ENCODE results near the gene RHBG.

The RHBG gene

DNA sequence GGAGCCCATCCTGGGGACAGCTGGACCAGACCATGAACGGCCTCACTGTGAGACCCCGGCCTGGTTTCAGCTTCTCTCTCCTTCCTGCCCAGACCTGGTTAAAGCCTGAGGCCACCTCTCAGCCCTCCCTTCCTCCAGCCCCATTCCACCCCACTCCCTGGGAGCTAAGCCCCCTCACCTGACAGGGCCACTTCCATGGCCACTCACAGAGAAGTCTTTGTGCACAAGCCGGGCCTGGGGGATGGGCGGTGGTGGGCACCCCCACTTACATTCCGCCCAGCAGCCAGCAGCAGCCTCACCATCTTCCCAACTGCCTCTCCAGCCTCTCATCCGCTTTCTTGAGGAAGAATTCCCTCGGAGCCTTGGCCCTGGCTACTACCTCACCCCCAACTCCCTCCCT is 40.4 kb downstream of the RHBG start:
- no peak for DNase-seq

DNA sequence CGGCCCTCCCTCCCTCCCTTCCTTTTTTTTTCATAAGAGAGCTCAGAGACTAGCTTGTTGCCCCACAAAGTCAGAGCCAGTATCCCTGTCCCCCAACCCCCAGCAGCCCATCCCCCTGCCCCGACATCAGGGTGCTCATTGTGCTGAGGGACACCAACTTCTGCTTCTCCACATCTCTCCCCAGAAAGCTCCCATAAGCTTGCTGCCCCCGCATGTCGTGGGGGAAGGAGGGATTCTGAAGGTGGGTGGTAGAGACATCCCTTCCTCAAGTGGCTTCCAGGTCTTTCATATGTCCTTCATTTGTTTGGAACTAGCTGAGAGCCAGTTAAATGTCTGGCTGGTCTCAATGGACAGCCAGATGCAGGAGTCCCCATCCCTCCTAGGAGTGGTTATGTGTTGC is 41.2 kb downstream of the RHBG start:
- DNase-seq, result no peak

DNA sequence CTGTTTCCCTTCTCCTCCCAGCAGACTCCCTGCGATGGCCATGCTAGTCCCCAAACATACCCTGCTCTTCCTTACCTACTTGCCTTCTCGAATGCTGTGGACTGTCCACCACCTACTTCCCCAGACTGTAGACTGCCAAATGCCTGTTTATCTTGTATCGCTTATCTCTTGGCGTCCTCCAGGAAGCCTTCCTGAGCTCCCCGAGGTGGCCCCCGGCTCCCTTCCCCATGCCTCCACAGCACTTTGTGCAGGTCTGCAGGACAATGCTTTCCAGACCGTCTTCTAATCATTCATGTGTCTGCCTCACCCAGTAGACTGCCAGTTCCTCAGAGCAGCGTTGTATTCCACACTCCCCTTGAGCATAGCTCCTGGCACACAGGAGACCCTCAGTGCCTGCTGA is 41.7 kb downstream of the RHBG start:
- DNase-seq, result no peak

DNA sequence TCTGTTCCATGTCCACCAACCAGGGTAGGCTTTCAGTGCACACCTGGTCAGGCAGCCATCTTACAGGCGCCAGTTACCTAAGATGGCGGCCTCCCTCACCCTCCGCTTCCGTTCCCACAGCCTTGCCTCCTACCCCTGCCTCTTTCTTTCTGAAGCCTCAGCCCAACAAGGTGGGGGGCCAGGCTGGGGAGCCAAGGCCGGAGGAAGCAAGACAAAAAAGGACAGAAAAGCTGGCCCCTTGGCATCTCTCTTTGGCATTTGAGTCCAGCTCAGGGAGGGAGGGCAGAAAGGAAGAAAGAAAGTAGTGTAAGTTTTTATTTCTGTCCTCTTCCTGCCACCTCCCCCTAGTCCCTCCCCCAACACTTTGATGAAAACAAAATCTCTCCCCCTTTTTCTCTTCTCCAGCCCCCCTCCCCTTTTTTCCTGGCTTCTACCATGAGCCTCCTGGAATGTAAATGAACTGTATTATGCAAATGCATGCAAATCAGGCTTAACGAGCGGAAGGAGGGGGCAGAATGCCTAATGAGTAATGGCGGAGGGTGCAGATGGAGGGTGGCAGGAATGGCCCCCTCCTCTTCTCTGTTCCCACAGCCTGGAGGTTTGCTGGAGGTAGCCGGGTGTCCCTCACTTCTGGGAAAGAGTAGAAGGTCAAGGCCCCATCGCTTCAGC is 43.8 kb downstream of the RHBG start:
- DNase-seq, result no peak

DNA sequence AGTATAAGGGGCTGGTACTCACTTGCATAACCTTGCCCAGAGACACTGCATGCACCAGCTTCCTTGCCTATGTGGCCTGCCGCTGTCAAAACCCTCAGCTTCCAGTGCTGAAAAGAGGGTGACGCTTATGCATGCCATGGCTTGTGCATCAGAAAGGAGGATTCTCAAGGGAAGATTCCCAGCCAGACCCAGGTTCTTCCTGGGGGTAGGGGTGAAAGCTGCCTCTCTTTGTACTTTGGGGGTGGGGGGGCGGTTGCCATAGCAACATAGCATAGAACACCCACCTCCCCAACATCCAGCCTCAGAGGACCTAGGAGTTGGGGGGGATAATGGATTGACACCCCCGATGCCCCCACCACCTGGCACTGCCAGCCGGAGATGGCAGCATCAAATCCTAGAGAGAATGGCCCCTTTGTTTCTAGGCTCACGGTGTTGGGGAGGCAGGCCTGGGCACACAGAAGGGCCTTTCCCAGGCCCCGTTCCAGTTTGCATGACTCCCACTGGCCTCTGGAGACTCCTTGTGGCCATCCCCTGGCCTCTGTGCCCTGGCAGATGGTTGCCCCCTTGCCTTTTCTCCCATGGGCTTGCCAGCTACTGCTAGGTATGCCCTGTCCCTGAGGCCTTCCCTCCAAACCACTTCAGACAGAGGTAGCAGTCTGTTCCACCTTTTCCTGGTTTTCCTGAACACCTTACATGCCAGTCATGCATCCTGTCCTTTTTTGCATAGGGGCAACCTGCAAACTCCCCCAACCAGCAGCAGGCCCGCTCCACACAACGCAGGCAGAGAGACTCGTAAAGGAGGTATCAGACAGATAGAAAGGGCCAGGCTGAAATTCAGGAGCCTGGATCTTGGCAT is 44.6 kb downstream of the RHBG start:
- no peak for DNase-seq

DNA sequence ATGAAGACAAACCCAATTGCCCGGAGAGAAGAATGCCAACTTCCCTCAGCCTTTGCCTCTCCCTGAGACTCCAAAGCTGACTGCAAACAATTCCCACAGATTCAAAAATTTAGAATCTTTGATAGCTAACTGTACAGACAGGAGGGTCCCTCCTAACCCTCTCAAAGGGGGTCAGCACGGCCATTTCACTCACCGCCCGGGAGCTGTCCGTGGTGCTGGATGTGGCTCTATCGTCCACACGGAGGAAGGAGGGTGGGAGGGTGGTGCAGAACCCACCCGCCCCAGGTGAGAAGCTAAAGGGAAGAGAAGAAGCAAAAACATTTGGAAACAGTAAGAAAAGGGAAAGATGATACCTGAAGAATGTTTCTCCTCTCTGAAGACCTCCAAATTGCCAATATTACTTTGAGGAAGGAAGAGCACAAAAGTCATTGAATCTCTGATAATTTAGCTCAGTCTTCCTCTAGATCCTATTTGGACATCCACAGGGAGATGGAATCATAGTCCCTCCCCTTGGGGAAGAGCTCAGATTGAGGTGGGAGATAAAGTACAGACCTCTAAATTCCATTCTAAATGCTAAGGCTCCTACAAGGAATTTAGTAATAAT is 45.6 kb downstream of the RHBG start:
- DNase-seq, result no peak

DNA sequence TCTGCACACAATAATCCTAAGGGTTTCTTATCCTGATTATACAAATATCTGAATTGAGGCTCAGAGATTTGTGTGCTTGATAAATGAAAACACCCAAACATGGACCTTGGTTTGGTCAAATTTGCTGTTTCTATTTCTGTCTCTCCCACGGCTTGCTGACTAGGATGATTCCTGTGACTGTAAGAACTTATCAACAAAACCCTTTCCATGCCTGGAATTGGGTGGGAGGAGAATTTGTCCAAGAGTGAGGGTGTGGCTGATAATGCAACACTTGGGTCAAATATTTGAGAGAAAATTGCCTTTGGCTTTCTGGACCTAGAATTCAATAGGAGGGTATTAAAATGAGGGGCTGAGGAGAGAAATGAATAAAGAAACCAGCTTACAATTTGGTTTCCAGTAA is 48.0 kb downstream of the RHBG start:
- DNase-seq, result no peak

DNA sequence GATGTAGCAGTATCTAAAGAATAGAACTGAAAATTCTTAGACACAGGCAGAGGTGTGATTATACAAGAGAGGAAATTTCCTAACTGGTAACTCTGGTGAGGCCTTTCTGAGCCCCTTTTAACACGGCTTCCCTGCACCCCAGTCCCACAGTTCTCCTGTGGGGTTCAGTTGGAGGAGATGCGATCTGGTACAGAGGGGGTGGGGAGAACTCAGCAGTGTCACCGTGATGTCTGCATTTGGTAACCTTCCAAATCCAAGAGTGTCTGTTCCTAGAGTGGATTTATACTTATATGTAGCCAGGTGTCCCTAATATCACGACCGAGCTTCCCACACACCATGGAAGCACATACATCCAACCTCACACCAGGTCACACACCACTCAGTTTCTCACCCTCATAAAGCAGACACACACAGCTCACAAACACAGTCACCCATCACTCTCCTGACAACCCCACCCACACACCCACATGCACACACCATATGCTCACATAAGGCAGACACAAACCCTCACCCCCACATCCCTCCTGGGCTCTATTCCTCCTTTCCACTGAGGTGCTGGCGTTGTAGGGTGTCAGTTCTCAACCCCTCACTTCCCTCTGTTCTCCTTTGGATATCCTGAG is 48.5 kb downstream of the RHBG start:
- DNase-seq, result no peak

DNA sequence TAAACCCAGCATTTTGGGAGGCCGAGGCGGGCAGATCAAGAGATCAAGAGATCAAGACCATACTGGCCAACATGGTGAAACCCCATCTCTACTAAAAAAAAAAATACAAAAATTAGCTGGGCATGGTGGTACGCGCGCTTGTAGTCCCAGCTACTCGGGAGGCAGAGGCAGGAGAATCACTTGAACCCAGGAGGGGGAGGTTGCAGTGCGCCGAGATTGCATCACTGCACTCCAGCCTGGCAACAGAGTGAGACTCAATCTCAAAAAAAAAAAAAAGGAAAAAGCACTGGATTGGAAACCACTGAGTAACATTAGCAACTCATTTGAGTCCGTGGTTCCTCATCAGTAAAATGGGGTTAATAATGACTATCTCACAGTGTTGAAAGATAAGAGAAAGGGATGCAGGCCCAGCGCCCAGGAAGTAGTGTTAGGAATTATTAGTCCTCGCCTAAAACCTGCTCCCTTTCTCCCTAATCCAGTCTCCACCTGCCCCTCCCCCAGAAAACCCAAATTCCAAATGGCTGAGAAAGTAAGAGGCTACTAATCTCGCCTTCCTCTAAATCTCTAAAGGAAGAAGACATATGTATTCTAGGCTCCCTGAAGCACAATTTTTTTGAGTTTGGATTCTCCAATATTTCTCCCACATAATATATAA is 49.5 kb downstream of the RHBG start:
- DNase-seq, result no peak

DNA sequence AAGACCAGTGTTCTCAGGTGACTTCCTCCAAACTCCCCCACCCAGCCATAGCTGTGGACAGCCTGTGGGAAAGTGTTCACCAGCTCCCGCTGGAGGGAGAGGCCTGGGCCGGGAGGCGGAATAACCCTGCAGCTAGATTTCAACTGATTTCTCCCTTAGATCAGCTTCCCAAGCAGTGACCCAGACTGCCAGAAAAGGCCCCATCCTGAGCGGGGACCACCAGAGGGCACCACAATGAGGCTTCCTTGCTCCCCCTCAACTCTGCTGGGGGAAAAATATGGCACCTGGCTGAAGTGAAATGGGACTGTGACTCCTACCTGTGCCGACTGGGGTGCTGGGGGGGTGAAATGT is 50.8 kb downstream of the RHBG start:
- DNase-seq, result no peak

DNA sequence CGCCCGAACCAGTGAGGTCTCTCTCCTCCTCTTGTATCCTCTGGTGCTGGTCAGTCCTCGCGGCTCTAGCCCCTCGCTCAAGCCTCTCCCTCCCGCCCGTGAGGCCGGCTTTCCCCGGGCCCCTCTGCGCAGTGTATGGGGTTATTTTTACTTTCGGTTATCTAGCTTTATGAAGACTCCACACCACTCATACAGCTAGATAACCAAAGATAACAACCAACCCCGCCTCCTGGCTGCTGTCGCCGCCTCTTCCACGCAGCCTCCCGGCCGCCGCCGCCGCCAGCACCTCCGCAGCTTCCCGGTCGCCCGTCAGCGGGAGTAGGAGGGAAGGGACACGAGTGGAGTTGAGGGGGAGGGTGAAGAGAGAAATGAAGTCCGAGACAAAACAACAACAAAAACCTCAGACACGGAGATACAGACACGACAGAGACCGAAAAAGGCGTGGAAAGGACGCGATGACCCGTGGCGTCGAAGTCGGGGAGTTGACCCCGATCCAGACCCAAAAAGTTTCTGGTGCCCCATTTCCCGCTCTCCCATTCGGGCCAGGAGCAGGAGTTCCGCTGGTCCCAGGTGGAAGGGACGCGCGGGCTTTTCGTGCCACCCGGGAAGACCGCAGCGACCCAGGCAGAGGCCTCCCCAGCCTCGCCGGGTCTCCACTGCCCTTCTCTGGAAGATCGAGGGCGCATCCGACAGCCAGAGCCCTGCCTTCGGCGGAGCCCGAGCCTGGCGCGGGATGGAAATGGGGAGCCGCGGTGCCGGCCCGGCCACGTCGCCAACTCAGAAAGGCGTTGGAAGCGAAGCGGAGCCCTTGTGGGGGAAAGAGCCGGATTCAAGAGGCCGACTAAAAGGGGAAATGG is 51.4 kb downstream of the RHBG start:
- DNase-seq, result peak; percentile 60

DNA sequence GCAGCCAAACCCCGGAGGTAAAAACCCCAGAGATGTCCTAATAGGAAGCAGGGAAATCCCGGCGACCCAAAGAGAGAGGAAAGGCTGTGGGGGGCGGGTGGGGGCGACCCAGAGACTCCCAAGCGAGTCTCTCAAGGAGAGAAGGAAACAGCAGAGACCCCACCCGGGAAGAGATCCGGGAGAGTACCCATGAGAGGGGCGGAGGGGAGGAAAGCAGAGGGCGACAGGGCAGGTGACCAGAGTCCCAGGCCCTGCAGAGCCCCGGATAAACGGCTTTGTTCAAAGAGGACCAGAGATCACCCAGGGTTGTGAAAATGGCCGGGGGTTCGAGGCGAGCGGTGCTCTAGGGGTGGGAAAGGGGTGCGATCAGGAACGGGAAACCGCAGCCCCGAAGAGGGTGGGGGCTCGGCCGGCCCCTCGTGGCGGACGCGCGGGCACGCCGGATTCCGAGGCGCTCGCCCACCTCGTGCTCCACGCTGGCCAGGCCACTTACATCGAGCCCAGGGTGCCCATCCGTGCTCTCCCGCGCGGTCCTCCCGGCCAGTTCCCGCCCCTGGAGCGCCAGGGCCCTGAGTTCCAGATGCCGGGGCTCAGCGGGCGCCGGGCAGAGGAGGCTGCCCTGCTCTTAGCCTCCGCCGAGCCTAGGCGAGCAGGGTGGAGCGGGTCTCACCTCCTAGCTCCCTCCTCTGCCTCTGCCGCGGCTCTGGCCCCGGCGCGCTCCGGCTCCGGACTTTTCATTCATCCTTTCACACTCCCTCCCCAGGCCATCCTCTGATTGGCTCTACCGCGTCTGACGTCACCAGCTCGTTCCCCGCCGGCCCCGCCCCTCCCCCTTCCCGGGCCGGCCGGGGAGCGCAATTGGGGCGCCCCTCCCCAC is 52.3 kb downstream of the RHBG start:
- DNase-seq, result peak; percentile 57

DNA sequence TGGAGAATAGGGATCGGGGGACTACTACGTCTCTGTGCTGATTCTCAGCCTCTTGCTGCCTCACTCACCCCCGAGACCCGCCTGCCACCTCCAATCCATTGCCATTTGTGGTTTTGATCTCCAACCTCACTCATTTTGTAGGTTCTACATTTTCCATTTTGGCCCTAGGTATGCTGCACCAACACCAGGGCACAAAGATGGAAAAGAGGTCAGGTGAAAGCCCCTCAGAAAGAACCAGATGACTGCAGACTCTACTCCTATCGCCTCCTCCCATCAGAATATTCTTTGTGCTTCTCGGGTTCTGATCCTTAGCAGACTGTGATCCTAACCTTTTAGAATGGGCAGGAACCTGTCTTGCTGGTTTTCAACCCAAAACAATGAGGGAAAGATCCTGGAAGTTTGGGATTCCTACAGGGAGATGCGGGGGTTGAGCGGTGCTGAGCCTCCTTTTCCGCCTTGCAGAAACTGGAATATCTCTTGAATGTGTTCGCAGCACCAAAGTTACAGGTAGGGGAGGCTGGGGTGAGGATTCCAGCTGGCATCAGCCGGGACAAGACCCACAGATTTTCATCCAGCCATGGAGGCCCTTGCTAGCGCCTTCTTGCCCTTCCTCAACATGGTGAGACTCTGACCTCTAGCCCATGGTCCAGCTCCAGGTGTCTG is 53.1 kb downstream of the RHBG start:
- DNase-seq, result no peak

DNA sequence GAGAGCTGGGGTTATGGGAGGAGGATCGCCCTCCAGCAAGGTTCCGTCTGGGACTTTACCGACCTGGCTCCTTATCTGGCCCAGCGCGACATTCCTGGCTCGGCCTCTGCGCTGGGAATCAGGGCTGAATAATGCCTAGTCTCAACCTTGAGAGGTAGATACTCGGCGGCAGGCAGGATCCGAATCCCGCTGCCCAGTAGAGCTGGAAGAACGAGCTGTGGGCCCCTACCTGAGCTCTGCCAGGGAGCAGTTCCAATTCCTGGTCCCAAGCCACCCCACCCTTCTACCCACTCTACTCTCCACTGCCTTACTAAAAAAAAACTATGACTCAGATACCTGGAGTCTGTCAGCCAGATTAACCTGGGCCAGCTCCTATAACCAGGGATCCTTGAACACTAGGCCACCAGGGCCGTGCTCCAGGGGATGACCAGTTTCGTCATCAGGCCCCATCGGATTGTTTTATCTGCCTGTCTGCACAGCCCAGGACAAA is 53.6 kb downstream of the RHBG start:
- DNase-seq, result no peak

DNA sequence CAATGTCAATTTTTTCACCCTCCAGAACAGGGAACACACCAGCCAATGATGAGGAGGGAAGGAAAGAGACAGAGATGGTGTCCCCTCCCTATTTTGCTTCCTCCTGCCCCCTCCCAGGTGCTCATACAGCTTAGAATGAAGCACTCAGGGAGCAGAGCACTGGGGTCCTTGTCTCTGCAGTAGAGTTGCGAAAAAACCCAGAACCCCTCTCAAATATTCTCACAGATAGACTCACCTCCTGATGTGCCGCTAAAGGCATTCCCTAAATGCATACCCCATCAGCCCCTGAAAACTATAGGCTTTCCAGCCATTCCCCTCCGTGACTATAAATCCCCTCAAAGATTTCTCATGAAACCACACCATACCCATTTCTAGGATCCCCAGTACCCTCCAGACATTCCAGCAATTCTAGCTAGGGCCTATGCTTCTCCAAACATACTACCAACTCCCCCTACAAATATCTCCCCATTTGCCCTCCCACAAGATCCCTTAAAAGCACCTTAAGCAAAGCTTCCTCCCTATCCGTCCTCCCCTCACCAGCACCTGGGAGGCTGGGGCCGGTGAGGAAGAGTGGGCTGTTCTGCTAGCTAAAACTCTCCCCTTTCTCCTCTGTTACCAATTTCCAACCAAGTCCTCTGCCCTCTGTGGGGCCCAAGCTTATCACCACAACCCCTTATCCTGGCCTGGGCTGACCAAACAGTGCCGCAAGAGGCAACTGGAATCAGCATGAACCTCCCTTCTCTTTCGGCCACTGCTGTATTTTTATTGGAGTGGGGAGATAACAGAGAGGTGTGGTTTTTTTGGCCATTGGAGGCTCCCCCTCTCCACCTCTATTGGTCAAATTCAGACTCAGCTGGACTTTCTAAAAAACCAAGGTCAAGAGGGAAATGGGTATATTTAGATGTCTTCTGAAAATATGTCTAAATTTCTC is 54.7 kb downstream of the RHBG start:
- DNase-seq, result no peak

DNA sequence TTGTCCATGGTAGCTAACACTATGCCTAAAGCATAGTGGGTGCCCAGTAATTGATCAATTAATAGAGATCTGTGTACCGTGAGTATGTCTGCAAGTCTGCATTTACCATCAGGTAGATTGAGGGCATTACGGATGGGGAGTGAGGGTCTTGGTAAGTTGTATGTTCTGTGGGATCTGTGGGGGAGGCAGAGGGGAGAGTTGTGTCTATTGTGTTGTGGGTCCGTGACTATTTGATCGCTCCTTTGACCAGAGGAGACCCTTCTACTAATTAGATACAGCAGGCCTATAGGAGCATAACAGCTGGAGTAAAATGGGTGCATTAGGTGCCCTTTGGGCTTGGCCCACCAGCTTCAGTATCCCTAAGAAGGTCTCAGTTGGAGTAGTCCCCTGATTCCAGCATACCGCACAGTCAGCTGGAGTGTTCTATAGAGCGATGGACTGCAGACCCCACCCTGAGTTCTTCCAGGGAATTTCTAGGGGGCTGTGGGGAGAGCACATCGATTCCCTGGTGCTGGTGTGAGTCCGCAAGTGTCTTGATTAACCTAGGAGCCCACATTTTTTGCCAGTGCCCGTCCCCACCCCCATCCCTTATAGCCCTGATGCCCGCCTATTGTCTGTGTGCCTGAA is 55.9 kb downstream of the RHBG start:
- no peak for DNase-seq

DNA sequence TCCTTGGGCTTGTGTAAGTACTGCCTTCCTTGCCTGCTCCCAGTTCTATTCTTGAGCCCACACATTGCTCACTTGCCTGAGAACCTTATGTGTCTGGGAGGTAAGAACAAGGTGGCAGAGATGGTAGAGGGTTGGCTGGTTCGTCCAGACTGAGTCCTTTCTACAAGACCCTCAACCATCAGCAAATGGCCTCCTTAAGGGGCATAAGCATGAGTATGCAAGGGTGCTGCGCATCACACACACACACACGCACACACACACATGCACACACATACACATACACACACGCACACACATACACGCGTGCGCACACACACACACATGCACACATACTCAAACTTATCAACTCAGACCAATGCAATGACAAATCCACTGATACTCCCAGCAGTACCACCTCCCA is 56.9 kb downstream of the RHBG start:
- no peak for DNase-seq

DNA sequence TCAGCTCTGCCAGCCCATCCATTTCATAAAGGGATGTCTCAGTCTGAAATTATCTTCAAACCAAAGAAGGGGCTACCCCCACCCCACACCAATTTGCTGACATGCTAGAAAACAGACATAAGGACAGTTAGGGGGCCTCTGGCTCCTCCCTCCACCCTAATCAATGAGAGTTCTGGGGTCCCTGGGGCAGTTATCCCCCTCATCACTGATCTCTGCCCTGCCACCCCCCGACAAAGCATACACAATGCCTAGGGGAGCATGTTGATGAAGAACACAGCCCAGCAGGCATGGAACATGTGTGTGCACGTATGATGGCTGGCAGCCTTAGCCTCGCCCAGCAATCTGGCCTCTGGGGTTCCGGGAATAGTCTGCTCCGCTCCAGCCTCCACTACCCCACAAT is 58.9 kb downstream of the RHBG start:
- DNase-seq, result no peak

Measured in central memory CD4-positive, alpha-beta T cell (primary cell).